Measurements from ENCODE around the gene MBTPS1. TPM values are rescaled to one million over a fixed set of nuclear protein-coding genes. Genes with fewer than 3 reads are reported as not detected.

The MBTPS1 gene
- total and polyA plus RNA-seq, 2 experiments from 2014 or later: 18.1 to 49.3 TPM

- H3K36me3 ChIP-seq (ENCODE audit: insufficient read depth): no peaks in the 10 kb centered on the region
These were observed 107.5 kb downstream of the MBTPS1 start for GRCh38 chr16:84009282-84009681.

More at GRCh38 chr16:84009282-84009681, 107.5 kb downstream of the MBTPS1 start:
- H4K20me1 ChIP-seq (replicated peaks; ENCODE audit: insufficient read depth): no peaks in the 10 kb centered on the region
- Mint-ChIP-seq H3K4me1 (no peaks in the 10 kb centered on the region; the same call in 2 of the 3 replicates), H3K36me3 (ENCODE audit: low read depth) (no peaks in the 10 kb centered on the region), H3K27me3 (ENCODE audit: insufficient read depth, low read depth, poor library complexity) (peaks cover 2% of the 10 kb centered on the region), H3K27ac (no peak overlapping the region), H3K4me3 (no peak overlapping the region), H3K9me3 (no peaks in the 10 kb centered on the region)
- no peaks in the 10 kb centered on the region for H3K4me1 ChIP-seq (ENCODE audit: insufficient read depth)
- no peak overlapping the region for H3K27ac ChIP-seq (ENCODE audit: low read depth)
- no peak overlapping the region for H2AFZ ChIP-seq
- H3K9me2 ChIP-seq (ENCODE audit: insufficient read depth): no peaks in the 10 kb centered on the region
- TF ChIP-seq EZH2 (IDR thresholded peaks at IDR 0.05; ENCODE audit: low read depth, unreplicated experiment) (no peak), ETS1 (IDR thresholded peaks at IDR 0.05) (no peak), JUNB (IDR thresholded peaks at IDR 0.05; ENCODE audit: unreplicated experiment) (no peak), POLR2AphosphoS5 (IDR thresholded peaks at IDR 0.05; ENCODE audit: low read depth) (no peak), NANOG (IDR thresholded peaks at IDR 0.05; ENCODE audit: borderline replicate concordance) (no peak), CTCF (conservative IDR thresholded peaks at IDR 0.05; ENCODE audit: low read depth in 2 of 2) (no peak), REST (IDR thresholded peaks at IDR 0.05; ENCODE audit: unreplicated experiment) (no peak)
- TF ChIP-seq, protein P1, sequence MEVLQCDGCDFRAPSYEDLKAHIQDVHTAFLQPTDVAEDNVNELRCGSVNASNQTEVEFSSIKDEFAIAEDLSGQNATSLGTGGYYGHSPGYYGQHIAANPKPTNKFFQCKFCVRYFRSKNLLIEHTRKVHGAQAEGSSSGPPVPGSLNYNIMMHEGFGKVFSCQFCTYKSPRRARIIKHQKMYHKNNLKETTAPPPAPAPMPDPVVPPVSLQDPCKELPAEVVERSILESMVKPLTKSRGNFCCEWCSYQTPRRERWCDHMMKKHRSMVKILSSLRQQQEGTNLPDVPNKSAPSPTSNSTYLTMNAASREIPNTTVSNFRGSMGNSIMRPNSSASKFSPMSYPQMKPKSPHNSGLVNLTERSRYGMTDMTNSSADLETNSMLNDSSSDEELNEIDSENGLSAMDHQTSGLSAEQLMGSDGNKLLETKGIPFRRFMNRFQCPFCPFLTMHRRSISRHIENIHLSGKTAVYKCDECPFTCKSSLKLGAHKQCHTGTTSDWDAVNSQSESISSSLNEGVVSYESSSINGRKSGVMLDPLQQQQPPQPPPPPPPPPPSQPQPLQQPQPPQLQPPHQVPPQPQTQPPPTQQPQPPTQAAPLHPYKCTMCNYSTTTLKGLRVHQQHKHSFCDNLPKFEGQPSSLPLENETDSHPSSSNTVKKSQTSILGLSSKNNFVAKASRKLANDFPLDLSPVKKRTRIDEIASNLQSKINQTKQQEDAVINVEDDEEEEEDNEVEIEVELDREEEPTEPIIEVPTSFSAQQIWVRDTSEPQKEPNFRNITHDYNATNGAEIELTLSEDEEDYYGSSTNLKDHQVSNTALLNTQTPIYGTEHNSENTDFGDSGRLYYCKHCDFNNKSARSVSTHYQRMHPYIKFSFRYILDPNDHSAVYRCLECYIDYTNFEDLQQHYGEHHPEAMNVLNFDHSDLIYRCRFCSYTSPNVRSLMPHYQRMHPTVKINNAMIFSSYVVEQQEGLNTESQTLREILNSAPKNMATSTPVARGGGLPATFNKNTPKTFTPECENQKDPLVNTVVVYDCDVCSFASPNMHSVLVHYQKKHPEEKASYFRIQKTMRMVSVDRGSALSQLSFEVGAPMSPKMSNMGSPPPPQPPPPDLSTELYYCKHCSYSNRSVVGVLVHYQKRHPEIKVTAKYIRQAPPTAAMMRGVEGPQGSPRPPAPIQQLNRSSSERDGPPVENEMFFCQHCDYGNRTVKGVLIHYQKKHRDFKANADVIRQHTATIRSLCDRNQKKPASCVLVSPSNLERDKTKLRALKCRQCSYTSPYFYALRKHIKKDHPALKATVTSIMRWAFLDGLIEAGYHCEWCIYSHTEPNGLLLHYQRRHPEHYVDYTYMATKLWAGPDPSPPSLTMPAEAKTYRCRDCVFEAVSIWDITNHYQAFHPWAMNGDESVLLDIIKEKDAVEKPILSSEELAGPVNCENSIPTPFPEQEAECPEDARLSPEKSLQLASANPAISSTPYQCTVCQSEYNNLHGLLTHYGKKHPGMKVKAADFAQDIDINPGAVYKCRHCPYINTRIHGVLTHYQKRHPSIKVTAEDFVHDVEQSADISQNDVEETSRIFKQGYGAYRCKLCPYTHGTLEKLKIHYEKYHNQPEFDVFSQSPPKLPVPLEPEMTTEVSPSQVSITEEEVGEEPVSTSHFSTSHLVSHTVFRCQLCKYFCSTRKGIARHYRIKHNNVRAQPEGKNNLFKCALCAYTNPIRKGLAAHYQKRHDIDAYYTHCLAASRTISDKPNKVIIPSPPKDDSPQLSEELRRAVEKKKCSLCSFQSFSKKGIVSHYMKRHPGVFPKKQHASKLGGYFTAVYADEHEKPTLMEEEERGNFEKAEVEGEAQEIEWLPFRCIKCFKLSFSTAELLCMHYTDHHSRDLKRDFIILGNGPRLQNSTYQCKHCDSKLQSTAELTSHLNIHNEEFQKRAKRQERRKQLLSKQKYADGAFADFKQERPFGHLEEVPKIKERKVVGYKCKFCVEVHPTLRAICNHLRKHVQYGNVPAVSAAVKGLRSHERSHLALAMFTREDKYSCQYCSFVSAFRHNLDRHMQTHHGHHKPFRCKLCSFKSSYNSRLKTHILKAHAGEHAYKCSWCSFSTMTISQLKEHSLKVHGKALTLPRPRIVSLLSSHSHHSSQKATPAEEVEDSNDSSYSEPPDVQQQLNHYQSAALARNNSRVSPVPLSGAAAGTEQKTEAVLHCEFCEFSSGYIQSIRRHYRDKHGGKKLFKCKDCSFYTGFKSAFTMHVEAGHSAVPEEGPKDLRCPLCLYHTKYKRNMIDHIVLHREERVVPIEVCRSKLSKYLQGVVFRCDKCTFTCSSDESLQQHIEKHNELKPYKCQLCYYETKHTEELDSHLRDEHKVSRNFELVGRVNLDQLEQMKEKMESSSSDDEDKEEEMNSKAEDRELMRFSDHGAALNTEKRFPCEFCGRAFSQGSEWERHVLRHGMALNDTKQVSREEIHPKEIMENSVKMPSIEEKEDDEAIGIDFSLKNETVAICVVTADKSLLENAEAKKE (CRISPR knock-in tag; IDR thresholded peaks at IDR 0.05): no peak
- H3K79me2 ChIP-seq (replicated peaks; ENCODE audit: insufficient read depth): no peaks in the 10 kb centered on the region
- no peak for ATAC-seq
- H3K4me2 ChIP-seq: no peak overlapping the region
- H3K4me3 ChIP-seq: no peak overlapping the region
- DNase-seq (ENCODE audit: low spot score): no peak
- no peaks in the 10 kb centered on the region for H3F3A ChIP-seq (replicated peaks; ENCODE audit: low read depth)
- H3K27me3 ChIP-seq (ENCODE audit: insufficient read depth): no peaks in the 10 kb centered on the region

All from GM23338 (cell line).